CD4-positive, CD25-positive, alpha-beta regulatory T cell (primary cell): ENCODE results near the gene RPTOR. TPM values are rescaled to one million over a fixed set of nuclear protein-coding genes. Genes with fewer than 3 reads are reported as not detected.

Source experiments
- ATAC-seq, 2 donors: fragments of 150-1000 bp; cut with Tn5 transposase; one replicate each; pipeline ENCODE4 v1.10.0; 2021; ENCODE audit warnings: low read depth in 2 of 2, moderate number of reproducible peaks in 2 of 2, moderate library complexity in 1 of 2
- DNase-seq, 3 donors: peaks; one replicate each; pipeline versions ENCODE4 v3.0.0 to v3.0.0-alpha.2; 2012 to 2022; ENCODE audit warnings: mixed read lengths in 1 of 3
- H3K27ac ChIP-seq: one replicate; pipeline ENCODE4 v1.7.0; 2013; ENCODE audit warnings: mild to moderate bottlenecking, low read length; ENCODE audit not compliant: insufficient read depth, poor library complexity, severe bottlenecking
- H3K27me3 ChIP-seq: one replicate; pipeline ENCODE4 v1.7.0; 2013; ENCODE audit warnings: low read length; ENCODE audit not compliant: control insufficient read depth, insufficient read depth
- H3K36me3 ChIP-seq: one replicate; pipeline ENCODE4 v1.7.0; 2013; ENCODE audit warnings: mild to moderate bottlenecking, low read length, moderate library complexity; ENCODE audit not compliant: control insufficient read depth, insufficient read depth
- H3K4me1 ChIP-seq: 2 replicates; pipeline ENCODE4 v1.7.0; 2013; ENCODE audit warnings: mild to moderate bottlenecking, low read length; ENCODE audit not compliant: insufficient read depth, control insufficient read depth, poor library complexity, severe bottlenecking
- H3K4me3 ChIP-seq: one replicate; pipeline ENCODE4 v1.7.0; 2013; ENCODE audit warnings: low read depth, mild to moderate bottlenecking, low read length, moderate library complexity
- H3K9me3 ChIP-seq, 2 experiments: 1 replicate in 1 of 2; 2 replicates in 1 of 2; pipeline ENCODE4 v1.7.0; 2013; ENCODE audit warnings: low read length in 2 of 2, mild to moderate bottlenecking in 1 of 2, moderate library complexity in 1 of 2; ENCODE audit not compliant: control insufficient read depth in 2 of 2
- H3K27ac Mint-ChIP-seq, 3 donors: one replicate each; pipeline ENCODE4 v1.8.0; 2020 to 2022; ENCODE audit warnings: mild to moderate bottlenecking in 3 of 3, mixed read lengths in 3 of 3, moderate library complexity in 2 of 3
- H3K27me3 Mint-ChIP-seq: one replicate; pipeline ENCODE4 v1.8.0; 2022; ENCODE audit warnings: mild to moderate bottlenecking, mixed read lengths
- H3K36me3 Mint-ChIP-seq: one replicate; pipeline ENCODE4 v1.8.0; 2020; ENCODE audit warnings: mixed read lengths
- H3K4me1 Mint-ChIP-seq, 4 donors: one replicate each; pipeline ENCODE4 v1.8.0; 2020 to 2022; ENCODE audit warnings: mixed read lengths in 4 of 4, mild to moderate bottlenecking in 1 of 4
- H3K4me3 Mint-ChIP-seq, 4 donors: one replicate each; pipeline ENCODE4 v1.8.0; 2020 to 2022; ENCODE audit warnings: mild to moderate bottlenecking in 4 of 4, mixed read lengths in 4 of 4, moderate library complexity in 3 of 4
- H3K9me3 Mint-ChIP-seq, 7 donors: one replicate each; pipeline ENCODE4 v1.8.0; 2020 to 2022; ENCODE audit warnings: mixed read lengths in 7 of 7, mild to moderate bottlenecking in 3 of 7, moderate library complexity in 2 of 7
- polyA plus RNA-seq, 4 donors: library from polyadenylated mRNA; unstranded; fragments of 300-500 nt; fragmentation: Illumina TruSeq; gene quantifications; one replicate each; pipeline ENCODE4 v1.2.3, GENCODE V29; 2021
- total RNA-seq: library from RNA; stranded (reverse); gene quantifications from one replicate; pipeline ENCODE4 v1.2.3, GENCODE V29; 2022

The RPTOR gene
- total and polyA plus RNA-seq, 5 donors from 2014 or later: 4.7 to 70.1 (median 8.2) TPM

GRCh38 chr17:80693511-80693910, 148.9 kb downstream of the RPTOR start:
- Histone ChIP-seq H3K4me1 (no peaks in the 10 kb centered on the region), H3K9me3 (no peaks in the 10 kb centered on the region), H3K4me3 (no peak overlapping the region), H3K36me3 (no peaks in the 10 kb centered on the region), H3K27ac (no peak overlapping the region), H3K27me3 (no peaks in the 10 kb centered on the region)
- ATAC-seq: no peak
- peaks cover 15% of the 10 kb centered on the region for H3K36me3 Mint-ChIP-seq
- H3K4me3 Mint-ChIP-seq: no peak overlapping the region
- DNase-seq: no peak
- H3K27me3 Mint-ChIP-seq: no peaks in the 10 kb centered on the region
- H3K4me1 Mint-ChIP-seq: peaks cover 0 to 44% (median 17%) of the 10 kb centered on the region in 4 donors
- H3K27ac Mint-ChIP-seq: peak overlapping the region in 1 of 3 donors; percentile 56
- no peaks in the 10 kb centered on the region for H3K9me3 Mint-ChIP-seq

- Histone ChIP-seq H3K4me3 (no peak overlapping the region), H3K4me1 (no peaks in the 10 kb centered on the region), H3K27me3 (no peaks in the 10 kb centered on the region), H3K27ac (no peak overlapping the region), H3K36me3 (no peaks in the 10 kb centered on the region), H3K9me3 (no peaks in the 10 kb centered on the region)
- Mint-ChIP-seq H3K27me3 (no peaks in the 10 kb centered on the region), H3K4me3 (no peak overlapping the region), H3K27ac (peak overlapping the region in 1 of 3 donors; percentile 49), H3K4me1 (peaks cover 0 to 41% (median 17%) of the 10 kb centered on the region in 4 donors), H3K9me3 (peaks cover 0 to 2% (median 0%) of the 10 kb centered on the region in 7 donors), H3K36me3 (peaks cover 13% of the 10 kb centered on the region)
- ATAC-seq (no peak), DNase-seq (no peak)
Observed at GRCh38 chr17:80694085-80694991, 149.7 kb downstream of the RPTOR start.

- H3K27ac Mint-ChIP-seq: peak overlapping the region in 2 of 3 donors; percentile 20 to 49
- Histone ChIP-seq H3K4me3 (no peak overlapping the region), H3K36me3 (no peaks in the 10 kb centered on the region), H3K27me3 (no peaks in the 10 kb centered on the region), H3K4me1 (no peaks in the 10 kb centered on the region), H3K27ac (no peak overlapping the region), H3K9me3 (no peaks in the 10 kb centered on the region)
- peaks cover 5 to 44% (median 19%) of the 10 kb centered on the region in 4 donors for H3K4me1 Mint-ChIP-seq
- H3K36me3 Mint-ChIP-seq: peaks cover 16% of the 10 kb centered on the region
- H3K9me3 Mint-ChIP-seq: peaks cover 0 to 5% (median 2%) of the 10 kb centered on the region in 7 donors
- ATAC-seq: no peak
- no peaks in the 10 kb centered on the region for H3K27me3 Mint-ChIP-seq
- H3K4me3 Mint-ChIP-seq: no peak overlapping the region
- no peak for DNase-seq
Observed at GRCh38 chr17:80694992-80695912, 150.6 kb downstream of the RPTOR start.

GRCh38 chr17:80695979-80696378, 151.3 kb downstream of the RPTOR start:
- Histone ChIP-seq H3K9me3 (no peaks in the 10 kb centered on the region), H3K4me3 (no peak overlapping the region), H3K4me1 (no peaks in the 10 kb centered on the region), H3K36me3 (no peaks in the 10 kb centered on the region), H3K27me3 (no peaks in the 10 kb centered on the region), H3K27ac (no peak overlapping the region)
- DNase-seq: no peak
- H3K9me3 Mint-ChIP-seq: peaks cover 0 to 5% (median 2%) of the 10 kb centered on the region in 7 donors
- peaks cover 5 to 42% (median 18%) of the 10 kb centered on the region in 4 donors for H3K4me1 Mint-ChIP-seq
- H3K36me3 Mint-ChIP-seq: peaks cover 13% of the 10 kb centered on the region
- no peak overlapping the region for H3K4me3 Mint-ChIP-seq
- no peak for ATAC-seq
- no peaks in the 10 kb centered on the region for H3K27me3 Mint-ChIP-seq
- no peak overlapping the region for H3K27ac Mint-ChIP-seq

GRCh38 chr17:80696456-80696855, 151.8 kb downstream of the RPTOR start:
- H3K9me3 ChIP-seq: no peaks in the 10 kb centered on the region
- H3K4me3 ChIP-seq: no peak overlapping the region
- ATAC-seq (no peak), DNase-seq (no peak)
- Mint-ChIP-seq H3K27me3 (no peaks in the 10 kb centered on the region), H3K4me3 (no peak overlapping the region), H3K27ac (no peak overlapping the region), H3K36me3 (peaks cover 10% of the 10 kb centered on the region), H3K9me3 (peaks cover 0 to 5% (median 2%) of the 10 kb centered on the region in 7 donors), H3K4me1 (peaks cover 5 to 44% (median 18%) of the 10 kb centered on the region in 4 donors)
- H3K27ac ChIP-seq: no peak overlapping the region
- no peaks in the 10 kb centered on the region for H3K36me3 ChIP-seq
- H3K4me1 ChIP-seq: no peaks in the 10 kb centered on the region
- no peaks in the 10 kb centered on the region for H3K27me3 ChIP-seq

- ATAC-seq (no peak), DNase-seq (no peak)
- no peaks in the 10 kb centered on the region for H3K36me3 ChIP-seq
- Mint-ChIP-seq H3K27me3 (no peaks in the 10 kb centered on the region), H3K4me3 (no peak overlapping the region), H3K9me3 (peaks cover 0 to 5% (median 2%) of the 10 kb centered on the region in 7 donors), H3K36me3 (peaks cover 9% of the 10 kb centered on the region), H3K4me1 (peaks cover 5 to 47% (median 19%) of the 10 kb centered on the region in 4 donors), H3K27ac (peak overlapping the region in 1 of 3 donors; percentile 77)
- H3K4me1 ChIP-seq: no peaks in the 10 kb centered on the region
- no peaks in the 10 kb centered on the region for H3K27me3 ChIP-seq
- no peak overlapping the region for H3K4me3 ChIP-seq
- no peaks in the 10 kb centered on the region for H3K9me3 ChIP-seq
- H3K27ac ChIP-seq: no peak overlapping the region
Observed at GRCh38 chr17:80696964-80697363, 152.3 kb downstream of the RPTOR start.

GRCh38 chr17:80698297-80698696, 153.7 kb downstream of the RPTOR start:
- Histone ChIP-seq H3K36me3 (no peaks in the 10 kb centered on the region), H3K27me3 (no peaks in the 10 kb centered on the region), H3K9me3 (no peaks in the 10 kb centered on the region), H3K4me3 (no peak overlapping the region), H3K4me1 (peaks cover 10% of the 10 kb centered on the region), H3K27ac (no peak overlapping the region)
- ATAC-seq (no peak), DNase-seq (no peak)
- H3K4me3 Mint-ChIP-seq: no peak overlapping the region
- H3K36me3 Mint-ChIP-seq: peaks cover 4% of the 10 kb centered on the region
- peaks cover 17 to 60% (median 25%) of the 10 kb centered on the region in 4 donors for H3K4me1 Mint-ChIP-seq
- peaks cover 0 to 5% (median 3%) of the 10 kb centered on the region in 7 donors for H3K9me3 Mint-ChIP-seq
- H3K27ac Mint-ChIP-seq: no peak overlapping the region
- no peaks in the 10 kb centered on the region for H3K27me3 Mint-ChIP-seq
